Activated CD4-positive, alpha-beta T cell treated with anti-CD3 and anti-CD28 coated beads, Interleukin-2, Interleukin-4, amounts not matched to agents 100 ng/mL and 50 ng/mL, durations not matched to agents 16 hours and 8 hours (primary cell): ENCODE results near the gene PTGR3.
A peak's percentile ranks its signal among the peaks of the same experiment; 100 is the strongest.

Source experiments
- DNase-seq: peaks from one replicate; pipeline ENCODE4 v3.0.0-alpha.2; 2020; ENCODE audit warnings: low spot score

PTGR3 gene

GRCh38 chr18:75214766-75215510 lies 6.0 kb upstream of the PTGR3 start:
- no peak for DNase-seq

GRCh38 chr18:75214332-75214690 lies 5.4 kb upstream of the PTGR3 start:
- DNase-seq, result no peak

DNA sequence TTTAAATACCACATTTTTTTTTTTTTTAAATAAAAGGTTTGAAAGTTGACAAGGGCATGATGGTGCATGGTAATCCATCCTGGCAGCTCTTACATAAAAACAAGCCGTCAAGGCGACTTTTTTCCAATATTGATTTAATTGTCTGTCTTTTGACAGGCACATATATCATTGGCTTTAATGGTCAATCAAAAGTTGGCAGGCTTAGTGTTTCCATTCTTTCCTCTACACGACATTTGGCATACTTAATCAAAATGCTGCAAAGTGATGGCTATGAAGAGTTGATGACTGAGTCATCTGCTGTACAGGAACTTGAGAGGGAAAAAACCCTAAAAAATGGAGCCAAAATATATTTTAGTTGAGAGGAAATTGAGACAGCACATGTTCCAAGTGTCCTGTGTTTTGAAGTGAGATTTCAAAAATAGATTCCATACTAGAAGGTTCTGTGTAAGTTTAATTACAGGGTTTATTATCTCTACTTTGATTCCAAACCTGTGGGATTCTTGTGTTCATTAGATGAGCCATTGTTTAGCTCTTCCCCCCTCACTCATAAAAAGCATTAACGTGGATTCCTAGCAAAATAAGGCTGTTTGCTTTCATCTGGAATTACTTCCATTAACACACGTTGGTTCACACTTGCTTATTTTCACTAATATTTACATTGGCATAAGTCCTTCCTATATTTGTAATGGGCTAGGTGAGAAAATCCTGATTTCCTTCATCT lies 4.8 kb upstream of the PTGR3 start:
- DNase-seq, result no peak

GRCh38 chr18:75212751-75213090 lies 3.8 kb upstream of the PTGR3 start:
- DNase-seq, result no peak

DNA sequence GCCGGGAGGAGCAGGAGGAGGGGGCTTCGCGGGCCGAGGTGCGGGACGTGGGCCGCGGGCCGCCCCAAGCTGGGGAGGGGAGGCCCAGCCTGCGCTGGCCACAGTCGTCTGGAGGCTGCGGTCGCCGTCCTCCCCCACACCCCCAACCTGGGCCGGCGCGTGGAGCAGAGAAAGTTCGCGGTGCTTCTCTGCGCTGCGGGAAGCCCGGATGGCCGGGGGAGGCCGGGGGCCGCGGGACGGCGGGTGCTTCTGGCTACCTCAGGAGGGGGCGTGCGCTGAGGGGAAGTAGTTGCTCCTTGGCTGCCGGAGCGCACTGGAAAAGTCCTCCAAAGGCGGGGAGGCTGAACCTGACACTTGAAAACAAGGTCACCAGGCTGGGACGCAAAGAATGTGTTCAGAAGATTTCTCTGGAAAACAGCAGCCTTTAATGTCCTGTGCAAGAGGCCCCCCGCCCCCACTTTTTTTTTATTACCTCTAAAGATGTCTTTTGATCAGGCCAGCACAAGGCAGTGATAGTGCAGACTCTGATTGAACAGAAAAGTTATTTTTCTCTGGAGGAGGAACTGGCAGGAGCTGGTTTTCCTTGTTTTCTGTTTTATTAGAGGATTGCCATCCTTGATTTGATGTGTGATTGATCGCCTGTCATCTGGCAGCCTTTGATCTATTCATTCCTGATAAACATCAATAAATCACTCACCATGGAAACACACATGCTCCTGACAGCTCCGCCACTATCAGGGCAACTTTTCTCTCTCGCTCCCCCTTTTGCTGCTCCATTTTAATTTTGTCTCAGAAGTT lies 3.2 kb upstream of the PTGR3 start:
- no peak for DNase-seq

DNA sequence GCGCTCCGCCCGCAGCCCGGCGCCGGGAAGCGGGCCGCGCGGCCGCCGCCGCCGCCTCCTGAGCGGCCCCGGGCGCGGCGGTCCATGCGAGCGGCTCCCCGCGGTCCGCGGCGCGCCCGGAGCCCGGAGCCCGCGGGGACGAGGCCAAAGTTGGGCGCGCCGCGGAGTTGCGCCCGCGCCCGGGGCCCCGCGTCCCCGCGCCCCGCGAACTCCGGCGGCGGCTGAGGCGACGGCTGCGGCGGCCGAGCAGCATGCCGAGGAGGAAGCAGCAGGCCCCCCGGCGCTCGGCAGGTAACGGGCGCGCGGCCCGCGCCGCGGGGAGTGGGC lies 2.6 kb upstream of the PTGR3 start:
- DNase-seq, result no peak

- DNase-seq, result no peak
These were observed 2.2 kb upstream of the PTGR3 start for GRCh38 chr18:75211002-75211621.

DNA sequence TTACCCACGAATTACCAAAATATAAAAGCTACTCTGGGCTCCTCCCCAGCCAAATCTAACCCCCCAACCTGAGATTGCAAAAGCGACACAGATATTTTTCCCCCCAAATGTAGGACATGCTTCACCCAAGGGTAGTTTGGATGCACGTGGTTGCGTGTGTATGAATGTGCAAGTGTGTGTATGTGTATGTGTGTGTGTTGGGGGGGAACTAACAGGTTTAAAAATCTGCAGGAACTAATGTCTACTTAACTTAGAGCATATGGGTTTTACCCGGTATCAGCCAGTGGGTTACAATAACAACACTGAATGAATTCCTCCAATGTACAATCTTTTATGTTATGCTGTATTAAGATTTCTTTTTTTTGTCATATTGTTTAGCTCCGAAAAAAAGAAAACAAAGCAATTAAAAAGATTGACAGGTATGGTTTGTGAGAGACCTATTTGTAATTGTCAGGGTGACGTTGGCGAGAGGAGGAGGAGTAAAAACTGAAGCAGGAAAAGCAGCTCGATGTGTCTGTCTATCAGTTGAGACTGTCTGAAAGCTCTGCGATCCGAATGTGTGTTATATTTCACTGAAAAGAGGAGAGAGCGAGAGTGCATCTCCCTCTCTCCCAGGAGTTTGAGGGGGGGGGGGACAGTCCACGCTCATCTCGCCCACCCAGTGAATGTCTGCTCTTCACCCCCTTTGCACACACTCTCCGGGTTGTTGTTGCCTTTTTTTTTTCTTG lies 1.5 kb upstream of the PTGR3 start, which contains the start of gene TSHZ1:
Gene TSHZ1, plus strand, starts transcription at position 524 of the 728 bp plus-strand sequence. CDS start 1,080 bp downstream, outside the sequence.
- DNase-seq, result peak; percentile 86

DNA sequence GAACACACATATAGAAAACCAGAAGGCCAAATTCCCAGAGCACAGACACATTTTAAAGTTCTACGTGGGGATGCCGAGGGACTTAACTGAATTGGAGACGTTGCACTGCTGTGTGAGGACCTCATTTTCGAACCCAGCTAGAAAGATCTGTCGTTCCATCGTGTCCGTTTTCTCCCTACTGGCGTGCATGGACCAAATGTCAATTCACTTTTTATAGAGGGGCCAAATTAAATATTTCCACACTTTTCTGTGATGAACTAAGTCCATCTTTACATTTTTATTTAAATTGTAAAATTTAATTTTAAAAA lies 966 bp upstream of the PTGR3 start:
- DNase-seq, result no peak

- DNase-seq, result no peak
These were observed 157 bp downstream of the PTGR3 start for GRCh38 chr18:75208836-75209128.

DNA sequence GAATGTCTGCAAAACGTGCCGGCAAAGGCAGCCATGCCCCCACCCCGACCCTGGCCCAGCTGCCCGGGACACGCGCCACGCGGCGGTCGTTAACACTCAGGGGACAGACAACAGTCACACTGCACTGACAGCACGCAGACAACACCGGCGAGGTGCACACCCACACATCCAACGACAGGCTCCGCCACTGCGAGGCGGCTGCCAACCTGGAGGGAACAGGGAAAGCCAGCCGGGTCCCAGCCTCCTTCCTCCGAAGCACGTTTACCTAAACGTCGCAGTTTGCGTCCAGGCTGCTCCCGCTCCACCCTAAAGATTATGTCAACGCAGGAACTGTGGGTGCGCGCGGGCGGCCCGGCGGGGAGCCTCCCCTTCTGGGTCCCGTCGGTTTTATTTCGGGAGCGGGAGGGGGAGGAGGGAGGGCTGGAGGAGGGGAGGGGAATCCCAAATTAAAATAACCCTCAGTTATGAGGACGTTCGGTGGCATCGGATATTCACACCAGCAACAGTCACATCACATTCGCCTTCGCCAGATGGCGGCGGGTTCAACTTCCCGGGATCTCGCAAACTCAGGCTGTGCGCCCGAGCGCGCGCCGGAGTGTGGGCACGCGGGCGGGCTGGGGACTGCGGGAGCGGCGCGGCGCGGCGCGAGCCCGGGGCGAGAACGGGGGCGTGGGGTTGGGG lies 644 bp downstream of the PTGR3 start:
- peak; percentile 49 for DNase-seq

GRCh38 chr18:75207310-75208154 lies 1.4 kb downstream of the PTGR3 start:
- peak; percentile 80 for DNase-seq

- no peak for DNase-seq
These were observed 2.3 kb downstream of the PTGR3 start for GRCh38 chr18:75206452-75207309.

DNA sequence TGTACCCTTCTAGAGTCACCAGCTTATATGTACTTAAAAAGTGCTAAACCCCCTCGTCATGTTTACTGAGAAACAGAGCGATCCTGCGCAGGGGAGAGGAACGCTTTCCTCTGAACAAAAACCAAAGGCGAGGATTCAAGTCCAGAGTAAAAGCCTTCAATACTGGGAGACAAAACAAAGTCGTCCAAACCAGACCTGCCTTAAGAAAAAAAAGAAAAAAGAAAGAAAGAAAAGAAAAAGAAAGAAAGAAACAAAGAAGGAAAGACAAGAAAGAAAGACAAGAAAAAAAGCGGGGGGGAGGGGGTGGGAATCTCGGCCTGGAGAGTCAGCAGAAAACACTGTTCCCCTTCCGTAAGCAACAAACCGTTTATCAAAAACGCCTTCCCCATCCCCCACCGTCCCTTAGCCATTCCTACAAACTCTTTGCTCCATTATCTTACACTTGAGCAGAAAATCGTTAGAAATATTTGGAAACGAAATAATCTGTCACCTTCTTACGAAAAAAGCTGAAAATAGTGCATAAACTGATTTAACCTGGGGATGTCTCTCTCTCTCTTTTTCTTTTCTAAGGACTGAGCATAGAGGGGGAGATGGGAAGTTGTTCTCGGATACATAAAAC lies 3.3 kb downstream of the PTGR3 start:
- DNase-seq, result no peak

DNA sequence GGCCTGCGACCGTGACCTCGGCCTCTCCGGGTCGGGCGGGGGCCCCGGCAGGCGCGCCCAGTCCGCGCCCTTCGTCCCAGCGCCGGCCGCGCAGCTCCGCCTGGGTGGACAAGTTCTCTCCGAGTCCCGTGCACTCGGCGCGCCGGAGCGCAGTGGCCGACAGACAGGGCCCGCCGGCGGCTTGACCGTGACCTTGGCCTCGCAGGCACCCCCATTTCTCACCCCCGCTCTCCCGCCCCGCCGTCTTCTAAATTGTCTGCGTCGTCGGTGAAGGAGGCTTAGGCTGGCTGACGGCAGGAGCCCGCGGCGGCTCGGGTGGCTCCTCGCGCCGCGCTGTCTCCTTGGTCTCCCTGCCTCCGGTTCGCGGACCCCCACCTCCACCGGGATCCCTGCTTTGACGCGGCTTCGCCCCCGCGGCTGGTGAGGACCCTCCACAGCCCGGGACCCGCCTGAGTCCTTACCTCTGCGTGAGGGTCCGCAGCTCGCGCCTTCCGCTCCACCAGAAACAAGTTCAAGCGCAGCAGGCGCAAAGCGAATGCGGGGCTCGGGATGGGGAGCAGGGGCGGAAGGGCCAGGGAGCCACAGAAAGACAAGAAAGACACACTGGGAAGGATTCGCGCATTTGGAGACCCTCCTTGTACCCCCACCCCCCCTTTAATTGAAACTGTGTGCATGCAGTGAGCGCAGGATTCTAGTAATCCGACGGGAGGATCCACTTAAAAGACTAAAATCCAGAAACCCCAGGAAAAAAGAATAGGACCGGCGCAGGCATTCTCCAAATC lies 4.0 kb downstream of the PTGR3 start:
- DNase-seq, result no peak

- no peak for DNase-seq
These were observed 4.6 kb downstream of the PTGR3 start for GRCh38 chr18:75204269-75204731.

GRCh38 chr18:75203416-75204268 lies 5.3 kb downstream of the PTGR3 start:
- DNase-seq, result no peak
